Fibroblast of the aortic adventitia (primary cell): Measurements from ENCODE around the gene SPRED3. TPM values are rescaled to one million over a fixed set of nuclear protein-coding genes. Genes with fewer than 3 reads are reported as not detected.
"Not testable (repeated sequence)": the region's sequence is repeated elsewhere in the genome, so short reads cannot be mapped to it uniquely, and the experiment has no call there.

Source experiments
- DNase-seq: peaks from one replicate; pipeline ENCODE4 v3.0.0-alpha.2; 2010; ENCODE audit warnings: low read depth
- H3K4me3 ChIP-seq: 2 replicates; pipeline ENCODE4 v1.5.1; 2011; ENCODE audit warnings: low read depth, mild to moderate bottlenecking, control low read depth, low read length, moderate library complexity
- CTCF ChIP-seq: IDR thresholded peaks from 2 replicates; pipeline ENCODE4 v1.5.1; 2011; ENCODE audit warnings: mild to moderate bottlenecking, low read length, control low read depth, inconsistent platforms; ENCODE audit not compliant: insufficient read depth
- total RNA-seq: library from RNA; depleted of rRNA; stranded (reverse); fragments of >200 nt; gene quantifications from 2 replicates; pipeline ENCODE4 v1.2.3, GENCODE V29; 2012; ENCODE audit warnings: low replicate concordance

The SPRED3 gene
- total RNA-seq, 1 donor = 9.7 TPM

- no peak for DNase-seq
- no peak for TF ChIP-seq CTCF
These were observed 11.9 kb downstream of the SPRED3 start for GRCh38 chr19:38400361-38400760.

GRCh38 chr19:38401148-38401547 lies 12.7 kb downstream of the SPRED3 start:
- H3K4me3 ChIP-seq = no peak overlapping the region
- TF ChIP-seq CTCF = no peak
- no peak for DNase-seq

More at GRCh38 chr19:38400361-38400760, 11.9 kb downstream of the SPRED3 start:
- no peak overlapping the region for H3K4me3 ChIP-seq

- H3K4me3 ChIP-seq = peak overlapping the region; percentile 62
- no peak for TF ChIP-seq CTCF
- no peak for DNase-seq
These were observed 14.1 kb downstream of the SPRED3 start for GRCh38 chr19:38402623-38402966.

GRCh38 chr19:38402967-38403674 lies 14.6 kb downstream of the SPRED3 start, which contains the start of gene FAM98C:
Gene FAM98C (plus strand): TSS chr19:38403093. CDS start chr19:38403154, 61 bp downstream.
- peak; percentile 93 for DNase-seq
- peak within 1 kb of the TSS; percentile 93 for H3K4me3 ChIP-seq
- peak; percentile 71 for TF ChIP-seq CTCF

GRCh38 chr19:38404858-38405257 lies 16.4 kb downstream of the SPRED3 start:
- H3K4me3 ChIP-seq = no peak overlapping the region
- no peak for TF ChIP-seq CTCF
- DNase-seq = no peak

GRCh38 chr19:38405276-38405675 lies 16.8 kb downstream of the SPRED3 start:
- H3K4me3 ChIP-seq = no peak overlapping the region
- TF ChIP-seq CTCF = no peak
- no peak for DNase-seq

- no peak overlapping the region for H3K4me3 ChIP-seq
- no peak for TF ChIP-seq CTCF
- DNase-seq = peak; percentile 66
These were observed 21.2 kb downstream of the SPRED3 start for GRCh38 chr19:38409631-38410133.

- DNase-seq = not testable (repeated sequence)
These were observed 21.9 kb downstream of the SPRED3 start for GRCh38 chr19:38410407-38410806.

More at GRCh38 chr19:38410407-38410806, 21.9 kb downstream of the SPRED3 start:
- not testable (repeated sequence) for H3K4me3 ChIP-seq
